WERI-Rb-1 (cell line): ENCODE results near the gene RHEBL1.

Experiments used
- DNase-seq: peaks from one replicate; pipeline ENCODE4 v3.0.0-alpha.2; 2020
- H3K27ac ChIP-seq: fragments of 250-450 bp; sonication (Bioruptor Pico); 2 replicates; pipeline ENCODE4 v1.5.1; 2020; ENCODE audit warnings: mild to moderate bottlenecking, moderate library complexity
- H3K27me3 ChIP-seq: fragments of 250-450 bp; sonication (Bioruptor Pico); 2 replicates; pipeline ENCODE4 v1.5.1; 2021; ENCODE audit warnings: mild to moderate bottlenecking, low read depth, moderate library complexity; ENCODE audit not compliant: insufficient read depth, severe bottlenecking
- H3K36me3 ChIP-seq: fragments of 250-450 bp; sonication (Bioruptor Pico); 2 replicates; pipeline ENCODE4 v1.5.1; 2020; ENCODE audit warnings: mild to moderate bottlenecking, moderate library complexity
- H3K4me3 ChIP-seq: 2 replicates; pipeline ENCODE4 v1.5.1; 2011; ENCODE audit warnings: low read depth, mild to moderate bottlenecking, control low read depth, low read length
- H3K9me3 ChIP-seq: fragments of 250-450 bp; sonication (Bioruptor Pico); 2 replicates; pipeline ENCODE4 v1.5.1; 2021; ENCODE audit warnings: mild to moderate bottlenecking, moderate library complexity; ENCODE audit not compliant: severe bottlenecking
- TF ChIP-seq, protein P1 (sequence below): IDR thresholded peaks from 2 replicates; pipeline ENCODE4 v1.5.1; 2011; ENCODE audit warnings: low read depth, mild to moderate bottlenecking, control low read depth, inconsistent platforms, low read length

The RHEBL1 gene

DNA sequence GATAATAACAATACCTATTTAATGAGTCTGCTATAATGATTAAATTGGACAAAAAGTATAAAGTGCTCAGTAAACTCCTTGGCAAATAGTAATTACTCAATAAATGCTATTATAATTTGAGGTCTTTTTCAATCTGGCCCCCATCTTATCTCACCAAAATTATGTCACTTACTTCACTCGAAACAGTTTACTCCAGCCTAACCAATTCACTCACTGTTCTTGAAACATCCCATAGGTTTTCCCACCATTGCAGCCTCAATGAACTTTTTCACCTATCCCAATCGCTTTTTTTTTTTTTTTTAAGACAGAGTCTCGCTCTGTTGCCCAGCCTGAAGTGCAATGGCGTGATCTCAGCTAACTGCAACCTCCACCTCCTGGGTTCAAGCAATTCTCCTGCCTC, 33.8 kb downstream of the RHEBL1 start:
- Histone ChIP-seq H3K27ac (no peak overlapping the region), H3K36me3 (peaks cover 97% of the 10 kb centered on the region), H3K27me3 (no peaks in the 10 kb centered on the region), H3K4me3 (no peak overlapping the region), H3K9me3 (no peaks in the 10 kb centered on the region)
- DNase-seq, result no peak
- TF ChIP-seq, protein P1, sequence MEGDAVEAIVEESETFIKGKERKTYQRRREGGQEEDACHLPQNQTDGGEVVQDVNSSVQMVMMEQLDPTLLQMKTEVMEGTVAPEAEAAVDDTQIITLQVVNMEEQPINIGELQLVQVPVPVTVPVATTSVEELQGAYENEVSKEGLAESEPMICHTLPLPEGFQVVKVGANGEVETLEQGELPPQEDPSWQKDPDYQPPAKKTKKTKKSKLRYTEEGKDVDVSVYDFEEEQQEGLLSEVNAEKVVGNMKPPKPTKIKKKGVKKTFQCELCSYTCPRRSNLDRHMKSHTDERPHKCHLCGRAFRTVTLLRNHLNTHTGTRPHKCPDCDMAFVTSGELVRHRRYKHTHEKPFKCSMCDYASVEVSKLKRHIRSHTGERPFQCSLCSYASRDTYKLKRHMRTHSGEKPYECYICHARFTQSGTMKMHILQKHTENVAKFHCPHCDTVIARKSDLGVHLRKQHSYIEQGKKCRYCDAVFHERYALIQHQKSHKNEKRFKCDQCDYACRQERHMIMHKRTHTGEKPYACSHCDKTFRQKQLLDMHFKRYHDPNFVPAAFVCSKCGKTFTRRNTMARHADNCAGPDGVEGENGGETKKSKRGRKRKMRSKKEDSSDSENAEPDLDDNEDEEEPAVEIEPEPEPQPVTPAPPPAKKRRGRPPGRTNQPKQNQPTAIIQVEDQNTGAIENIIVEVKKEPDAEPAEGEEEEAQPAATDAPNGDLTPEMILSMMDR, result no peak

DNA sequence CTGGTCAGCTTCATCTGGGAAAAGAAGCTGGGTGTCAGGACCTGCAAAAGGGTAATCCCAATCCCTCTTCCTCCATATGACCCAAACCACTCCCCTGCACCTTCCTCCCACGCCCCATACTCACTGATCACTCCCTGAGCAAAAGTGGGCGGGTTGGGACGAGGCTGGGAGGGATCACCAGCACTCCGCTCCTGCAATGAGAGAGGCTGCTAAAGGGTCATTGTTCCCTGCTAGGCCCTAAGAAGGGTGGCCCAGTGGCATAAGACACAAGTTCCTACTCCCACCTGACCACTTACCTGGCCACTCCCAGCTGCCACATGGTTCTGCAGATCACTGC, 35.5 kb downstream of the RHEBL1 start:
- no peak overlapping the region for H3K27ac ChIP-seq
- TF ChIP-seq, protein P1, result no peak
- DNase-seq, result no peak
- H3K36me3 ChIP-seq, result peaks cover 96% of the 10 kb centered on the region
- H3K4me3 ChIP-seq, result no peak overlapping the region
- no peaks in the 10 kb centered on the region for H3K9me3 ChIP-seq
- H3K27me3 ChIP-seq, result no peaks in the 10 kb centered on the region

GRCh38 chr12:49033611-49034285, 36.0 kb downstream of the RHEBL1 start:
- Histone ChIP-seq H3K36me3 (peaks cover 96% of the 10 kb centered on the region), H3K27ac (no peak overlapping the region)

DNA sequence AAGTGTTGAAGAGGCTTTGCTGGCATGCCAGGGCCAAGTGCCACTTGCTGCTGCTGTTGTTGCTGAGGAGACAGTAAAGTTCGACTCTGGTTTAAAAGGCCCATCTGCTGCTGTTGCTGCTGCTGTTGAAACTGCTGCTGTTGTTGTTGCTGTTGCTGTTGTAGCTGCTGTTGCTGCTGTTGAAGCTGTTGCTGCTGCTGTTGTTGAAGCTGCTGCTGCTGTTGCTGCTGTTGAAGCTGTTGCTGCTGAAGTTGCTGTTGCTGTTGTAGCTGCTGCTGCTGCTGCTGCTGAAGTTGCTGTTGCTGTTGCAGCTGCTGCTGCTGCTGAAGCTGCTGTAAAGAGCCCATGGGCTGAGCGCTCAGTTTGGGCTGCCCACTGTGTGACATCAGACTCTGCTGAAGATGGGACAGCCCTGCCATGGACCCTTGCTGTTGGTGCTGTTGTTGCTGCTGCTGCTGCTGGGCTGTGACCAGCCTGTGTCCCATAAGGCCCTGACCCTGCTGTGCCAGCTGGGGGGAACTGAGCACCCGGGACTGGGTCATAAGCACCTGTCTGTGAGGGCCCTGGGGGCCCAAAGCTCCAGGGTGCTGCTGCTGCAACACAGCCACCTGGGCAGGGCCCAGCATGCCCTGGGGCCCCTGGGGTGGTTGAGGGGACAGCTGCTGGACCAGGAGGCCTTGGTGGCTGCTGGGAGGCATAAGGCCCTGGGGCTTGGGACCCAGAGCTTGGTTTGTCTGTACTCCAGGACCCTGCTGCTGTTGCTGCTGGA, 36.9 kb downstream of the RHEBL1 start:
- Histone ChIP-seq H3K36me3 (peaks cover 96% of the 10 kb centered on the region), H3K27me3 (no peaks in the 10 kb centered on the region), H3K4me3 (no peak overlapping the region), H3K9me3 (no peaks in the 10 kb centered on the region), H3K27ac (no peak overlapping the region)
- TF ChIP-seq, protein P1, result no peak
- DNase-seq, result no peak

More at GRCh38 chr12:49033611-49034285, 36.0 kb downstream of the RHEBL1 start:
- TF ChIP-seq, protein P1, result no peak
- Histone ChIP-seq H3K27me3 (no peaks in the 10 kb centered on the region), H3K4me3 (no peak overlapping the region), H3K9me3 (no peaks in the 10 kb centered on the region)
- DNase-seq, result no peak

GRCh38 chr12:49032276-49032675, 37.5 kb downstream of the RHEBL1 start:
- Histone ChIP-seq H3K27ac (no peak overlapping the region), H3K36me3 (peaks cover 96% of the 10 kb centered on the region), H3K4me3 (no peak overlapping the region), H3K9me3 (no peaks in the 10 kb centered on the region), H3K27me3 (no peaks in the 10 kb centered on the region)
- no peak for DNase-seq
- TF ChIP-seq, protein P1, result no peak
